Adipose tissue (tissue), 3 donors: Measurements from ENCODE around the gene NOC2L. TPM values are rescaled to one million over a fixed set of nuclear protein-coding genes. Genes with fewer than 3 reads are reported as not detected.
"Not testable (repeated sequence)": the region's sequence is repeated elsewhere in the genome, so short reads cannot be mapped to it uniquely, and the experiment has no call there.

Source experiments
- H3K27ac ChIP-seq: one replicate; pipeline ENCODE4 v1.5.1; 2013; ENCODE audit warnings: low read depth, low read length
- WGBS, 3 donors: extraction: QIAGEN DNeasy Blood & Tissue Kit; methylation state at CpG; one replicate each; pipeline ENCODE4 v1.1.7; 2013; 5-methylcytosine and 5-hydroxymethylcytosine counted together
- polyA plus RNA-seq, 3 donors: library from polyadenylated mRNA; stranded (reverse); fragments of 200-250 nt; gene quantifications; one replicate each; pipeline ENCODE4 v1.2.3, GENCODE V29; 2013
- donor health status: healthy with polysubstance abuse.
- donor health status: Bipolar disorder and iron deficiency.
- donor health status: healthy.

The NOC2L gene
- polyA plus RNA-seq, 3 donors = 39.8 to 50.2 (median 44.3) TPM

- H3K27ac ChIP-seq = no peak overlapping the region
- WGBS, 3 donors = 32 to 43% (median 33%) methylated on average over 24 to 30 of the region's 30 CpGs
Measured at GRCh38 chr1:995665-996633, 36.9 kb upstream of the NOC2L start.

- 81 to 84% (median 84%) methylated on average over 6 of the region's 6 CpGs for WGBS, 3 donors
- not testable (repeated sequence) for H3K27ac ChIP-seq
Measured at GRCh38 chr1:994546-994945, 35.5 kb upstream of the NOC2L start.

GRCh38 chr1:993379-993995 lies 34.4 kb upstream of the NOC2L start:
- no peak overlapping the region for H3K27ac ChIP-seq
- WGBS, 3 donors = 71 to 77% (median 72%) methylated on average over 15 of the region's 15 CpGs

GRCh38 chr1:992362-992761 lies 33.3 kb upstream of the NOC2L start:
- WGBS, 3 donors = 89 to 94% (median 93%) methylated on average over 7 of the region's 7 CpGs
- H3K27ac ChIP-seq = no peak overlapping the region

GRCh38 chr1:991895-992294 lies 32.8 kb upstream of the NOC2L start:
- 96% methylated on average over 10 of the region's 10 CpGs for WGBS, 3 donors
- H3K27ac ChIP-seq = no peak overlapping the region

- WGBS, 3 donors = 90 to 95% (median 93%) methylated on average over 6 of the region's 6 CpGs
- H3K27ac ChIP-seq = not testable (repeated sequence)
Measured at GRCh38 chr1:991275-991674, 32.2 kb upstream of the NOC2L start.

GRCh38 chr1:988061-988460 lies 29.0 kb upstream of the NOC2L start:
- 83 to 92% (median 84%) methylated on average over 5 of the region's 5 CpGs for WGBS, 3 donors
- not testable (repeated sequence) for H3K27ac ChIP-seq

GRCh38 chr1:985126-985525 lies 26.1 kb upstream of the NOC2L start:
- WGBS, 3 donors = 73 to 79% (median 78%) methylated on average over 13 of the region's 13 CpGs
- no peak overlapping the region for H3K27ac ChIP-seq

GRCh38 chr1:984476-984814 lies 25.4 kb upstream of the NOC2L start:
- H3K27ac ChIP-seq = no peak overlapping the region
- 51 to 61% (median 55%) methylated on average over 12 of the region's 12 CpGs for WGBS, 3 donors

GRCh38 chr1:983798-984475 lies 24.9 kb upstream of the NOC2L start:
- 15 to 20% (median 19%) methylated on average over 28 to 29 of the region's 29 CpGs for WGBS, 3 donors
- no peak overlapping the region for H3K27ac ChIP-seq

GRCh38 chr1:982765-983436 lies 23.8 kb upstream of the NOC2L start:
- WGBS, 3 donors = 62 to 84% (median 80%) methylated on average over 42 to 43 of the region's 43 CpGs

GRCh38 chr1:981955-982558 lies 23.0 kb upstream of the NOC2L start, which contains the start of gene PERM1:
Gene PERM1, minus strand, starts transcription at chr1:982093. Its CDS starts 1,064 bp downstream, at chr1:981029.
- no peak within 1 kb of the TSS for H3K27ac ChIP-seq
- WGBS, 3 donors = 43 to 68% (median 57%) methylated on average over 28 of the region's 28 CpGs

More at GRCh38 chr1:982765-983436, 23.8 kb upstream of the NOC2L start:
- H3K27ac ChIP-seq = no peak overlapping the region

GRCh38 chr1:981491-981954 lies 22.5 kb upstream of the NOC2L start:
- WGBS, 3 donors = 68 to 78% (median 74%) methylated on average over 19 to 21 of the region's 21 CpGs
- no peak overlapping the region for H3K27ac ChIP-seq

- 66 to 72% (median 70%) methylated on average over 35 of the region's 35 CpGs for WGBS, 3 donors
- no peak overlapping the region for H3K27ac ChIP-seq
Measured at GRCh38 chr1:980602-981395, 21.7 kb upstream of the NOC2L start.

GRCh38 chr1:980137-980571 lies 21.1 kb upstream of the NOC2L start:
- WGBS, 3 donors = 70 to 83% (median 81%) methylated on average over 13 of the region's 13 CpGs
- H3K27ac ChIP-seq = no peak overlapping the region

- 91% methylated on average over 7 to 9 of the region's 9 CpGs for WGBS, 3 donors
- H3K27ac ChIP-seq = no peak overlapping the region
Measured at GRCh38 chr1:979744-980072, 20.7 kb upstream of the NOC2L start.
